HCT116 (cell line): ENCODE measurements around the gene CFDP1. TPM values are rescaled to one million over a fixed set of nuclear protein-coding genes. Genes with fewer than 3 reads are reported as not detected.

Experiments
- ATAC-seq: fragments of 200-7000 bp; cut with Tn5 transposase; 2 replicates; pipeline ENCODE4 v1.9.1; 2020; ENCODE audit warnings: mild to moderate bottlenecking, moderate library complexity
- BruUV-seq: library from RNA; stranded (reverse); fragments of 400-500 nt; replicated peaks from 2 replicates; lab custom pipeline; 2021; lab: Mats Ljungman, UMichigan
- CTCF ChIA-PET: fragments of 300-600 bp; sonication (Branson Sonifier 250); formaldehyde crosslinking; loops from one replicate; lab custom pipeline; 2021; ENCODE audit warnings: antibody characterized with exemption; lab: Charles Lee
- POLR2A ChIA-PET: fragments of 300-600, 350-600 bp; sonication (Branson Sonifier 250); formaldehyde crosslinking; loops from one replicate; lab custom pipeline; 2021; ENCODE audit warnings: antibody characterized with exemption; lab: Charles Lee
- RAD21 ChIA-PET, 2 experiments: fragments of 300-600 bp; sonication (Branson Sonifier 250); formaldehyde crosslinking; loops; one replicate each; lab custom pipeline; 2023; ENCODE audit warnings: low total read pairs in 2 of 2; ENCODE audit not compliant: uncharacterized antibody in 2 of 2, unreplicated experiment in 2 of 2, low non-redundant PET in 1 of 2; lab: Charles Lee
- DNase-seq: peaks from one replicate; pipeline ENCODE4 v3.0.0-alpha.2; 2010; ENCODE audit warnings: low read depth, low spot score
- H2AFZ ChIP-seq: fragments of 200-600 bp; shearing (Covaris generic), sonication (generic); 2 replicates; pipeline ENCODE4 v1.6.1; 2017; ENCODE audit warnings: low read depth, mixed run types, mixed read lengths, antibody characterized with exemption, low read length; ENCODE audit not compliant: poor library complexity, severe bottlenecking
- H3K27ac ChIP-seq: 2 replicates; pipeline ENCODE4 v1.5.1; 2012; ENCODE audit warnings: low read depth, low read length
- H3K27me3 ChIP-seq: fragments of 200-600 bp; sonication (generic); 2 replicates; pipeline ENCODE4 v1.6.1; 2016; ENCODE audit warnings: mixed run types, low read length, mixed read lengths; ENCODE audit not compliant: insufficient read depth
- H3K36me3 ChIP-seq, 2 experiments: fragments of 200-500 bp in 1 of 2; fragments of 200-600 bp in 1 of 2; sonication (Bioruptor generic) in 1 of 2; sonication (generic) in 1 of 2; 2 replicates each; pipeline versions ENCODE4 v1.5.1 to v1.6.1; 2014 to 2016; ENCODE audit warnings: low read length in 2 of 2, inconsistent platforms in 1 of 2, mixed read lengths in 1 of 2, mixed run types in 1 of 2; ENCODE audit not compliant: insufficient read depth in 2 of 2, control insufficient read depth in 1 of 2
- H3K4me1 ChIP-seq, 2 experiments: fragments of 200-600 bp in 1 of 2; sonication (generic) in 1 of 2; 2 replicates each; pipeline versions ENCODE4 v1.5.1 to v1.6.1; 2012 to 2017; ENCODE audit warnings: low read length in 2 of 2, inconsistent platforms in 1 of 2, mild to moderate bottlenecking in 1 of 2, mixed read lengths in 1 of 2, mixed run types in 1 of 2, moderate library complexity in 1 of 2; ENCODE audit not compliant: insufficient read depth in 2 of 2, control insufficient read depth in 1 of 2
- H3K4me2 ChIP-seq: fragments of 200-600 bp; sonication (generic); 2 replicates; pipeline ENCODE4 v1.6.1; 2017; ENCODE audit warnings: mixed run types, low read length, mixed read lengths
- H3K4me3 ChIP-seq, 2 experiments: fragments of 200-600 bp in 1 of 2; sonication (generic) in 1 of 2; replicated peaks in 1 of 2; 2 replicates each; pipeline ENCODE4 v1.5.1; 2011 to 2016; ENCODE audit warnings: low read length in 2 of 2, control low read depth in 1 of 2, low read depth in 1 of 2, mild to moderate bottlenecking in 1 of 2, mixed read lengths in 1 of 2, mixed run types in 1 of 2
- H3K79me2 ChIP-seq: fragments of 200-600 bp; sonication (generic); 2 replicates; pipeline ENCODE4 v1.6.1; 2017; ENCODE audit warnings: mild to moderate bottlenecking, mixed run types, low read length, moderate library complexity, mixed read lengths; ENCODE audit not compliant: insufficient read depth
- H3K9ac ChIP-seq: fragments of 200-600 bp; sonication (generic); 2 replicates; pipeline ENCODE4 v1.6.1; 2016; ENCODE audit warnings: low read length, mixed read lengths
- H3K9me2 ChIP-seq: fragments of 200-600 bp; sonication (generic), shearing (Covaris generic); 2 replicates; pipeline ENCODE4 v1.6.1; 2017; ENCODE audit warnings: mixed run types, mild to moderate bottlenecking, moderate library complexity; ENCODE audit not compliant: insufficient read depth
- H3K9me3 ChIP-seq, 2 experiments: fragments of 200-500 bp in 1 of 2; fragments of 200-600 bp in 1 of 2; sonication (Bioruptor generic) in 1 of 2; sonication (generic) in 1 of 2; 2 replicates each; pipeline ENCODE4 v1.6.1; 2014 to 2017; ENCODE audit warnings: low read length in 2 of 2, mixed read lengths in 2 of 2, inconsistent platforms in 1 of 2, low read depth in 1 of 2, mild to moderate bottlenecking in 1 of 2, mixed run types in 1 of 2, moderate library complexity in 1 of 2; ENCODE audit not compliant: control insufficient read depth in 1 of 2, insufficient read depth in 1 of 2
- H4K20me1 ChIP-seq: fragments of 200-600 bp; sonication (generic), shearing (Covaris generic); 2 replicates; pipeline ENCODE4 v1.6.1; 2017; ENCODE audit warnings: mixed run types, mild to moderate bottlenecking, moderate library complexity; ENCODE audit not compliant: insufficient read depth
- CEBPB ChIP-seq: IDR thresholded peaks from 2 replicates; pipeline ENCODE4 v1.6.1; 2012; ENCODE audit warnings: low read depth
- EGR1 ChIP-seq: IDR thresholded peaks from 2 replicates; pipeline ENCODE4 v1.6.1; 2012; ENCODE audit warnings: low read depth
- FOSL1 ChIP-seq: IDR thresholded peaks from 2 replicates; pipeline ENCODE4 v1.6.1; 2012; ENCODE audit warnings: low read depth
- JUND ChIP-seq: IDR thresholded peaks from 2 replicates; pipeline ENCODE4 v1.6.1; 2012
- MAX ChIP-seq: IDR thresholded peaks from 2 replicates; pipeline ENCODE4 v1.6.1; 2012
- RAD21 ChIP-seq: IDR thresholded peaks from 2 replicates; pipeline ENCODE4 v1.6.1; 2012; ENCODE audit warnings: low read depth, mild to moderate bottlenecking
- SIN3A ChIP-seq: IDR thresholded peaks from 2 replicates; pipeline ENCODE4 v1.6.1; 2012; ENCODE audit warnings: low read depth
- SP1 ChIP-seq: IDR thresholded peaks from 2 replicates; pipeline ENCODE4 v1.6.1; 2012; ENCODE audit warnings: low read depth
- SRF ChIP-seq: IDR thresholded peaks from 2 replicates; pipeline ENCODE4 v1.6.1; 2012; ENCODE audit warnings: low read depth
- YY1 ChIP-seq: IDR thresholded peaks from 2 replicates; pipeline ENCODE4 v1.6.1; 2011; ENCODE audit warnings: low read length, low read depth, moderate library complexity, mild to moderate bottlenecking; ENCODE audit not compliant: insufficient replicate concordance; ENCODE audit errors: extremely low read depth
- ZFX ChIP-seq: fragments of 450-650 bp; IDR thresholded peaks from 2 replicates; pipeline ENCODE4 v1.6.1; 2017
- intact Hi-C: fragments of 100-400 bp; cut with micrococcal nuclease; formaldehyde crosslinking; loops from 2 replicates; pipeline ENCODE4 v1.10.0; 2022
- total RNA-seq: library from RNA; stranded (reverse); gene quantifications from one replicate; pipeline ENCODE4 v1.2.1, GENCODE V29; 2021; ENCODE audit not compliant: unreplicated experiment

Gene CFDP1
- total RNA-seq, 1 experiment from 2014 or later: 45.3 TPM

GRCh38 chr16:75323198-75323597 lies 110.1 kb downstream of the CFDP1 start (continued):
- TF ChIP-seq MAX (no peak), JUND (no peak), EGR1 (no peak), CEBPB (no peak), YY1 (no peak), FOSL1 (no peak), ZFX (no peak), SP1 (no peak)

- Histone ChIP-seq H3K4me1 (peaks cover 10 to 16% of the 10 kb centered on the region in 2 experiments; a peak in 3 of 4 replicates), H3K9me2 (no peaks in the 10 kb centered on the region), H2AFZ (no peak overlapping the region), H3K4me2 (no peak overlapping the region), H3K4me3 (no peak overlapping the region), H3K79me2 (no peaks in the 10 kb centered on the region), H3K9ac (no peak overlapping the region), H3K27me3 (no peaks in the 10 kb centered on the region), H3K36me3 (no peaks in the 10 kb centered on the region), H3K27ac (no peak overlapping the region), H3K9me3 (no peaks in the 10 kb centered on the region), H4K20me1 (no peaks in the 10 kb centered on the region)
- ChIA-PET POLR2A (no interaction called here), CTCF (no interaction called here), RAD21 (interaction anchor here in 1 of 2 experiments (0.5 kb wide), 1 partner anchor 88 kb away, joined by 3 read pairs; no protein-coding TSS in a partner anchor)
- no TSS peak for BruUV-seq
- DNase-seq: no peak
- TF ChIP-seq SIN3A: no peak
- no peak for TF ChIP-seq SRF
- intact Hi-C loops: no loop called here
- no peak for ATAC-seq
Observed at GRCh38 chr16:75322740-75323139, 110.6 kb downstream of the CFDP1 start.

GRCh38 chr16:75320435-75320834 lies 112.9 kb downstream of the CFDP1 start:
- Histone ChIP-seq H3K4me3 (no peak overlapping the region), H3K27me3 (no peaks in the 10 kb centered on the region), H4K20me1 (no peaks in the 10 kb centered on the region), H2AFZ (no peak overlapping the region), H3K9me3 (no peaks in the 10 kb centered on the region), H3K9ac (no peak overlapping the region), H3K4me2 (no peak overlapping the region), H3K36me3 (no peaks in the 10 kb centered on the region), H3K27ac (no peak overlapping the region), H3K9me2 (no peaks in the 10 kb centered on the region)
- ATAC-seq (no peak), DNase-seq (no peak)
- RAD21 ChIA-PET: no interaction called here
- CTCF ChIA-PET: no interaction called here
- BruUV-seq: no TSS peak
- intact Hi-C loops: no loop called here
- TF ChIP-seq RAD21 (peak; percentile 20; the same call in 1 of the 2 replicates), CEBPB (no peak)
- TF ChIP-seq, all 23 proteins: peak for 1
- POLR2A ChIA-PET: no interaction called here
- Histone ChIP-seq H3K79me2 (no peaks in the 10 kb centered on the region), H3K4me1 (peaks cover 10 to 16% of the 10 kb centered on the region in 2 experiments; a peak in 3 of 4 replicates)
